GM04503 (cell line): ENCODE measurements around the gene KAZN.

Experiments used
- DNase-seq: peaks from one replicate; pipeline ENCODE4 v3.0.0-alpha.2; 2012; ENCODE audit warnings: low read depth

The KAZN gene

DNA sequence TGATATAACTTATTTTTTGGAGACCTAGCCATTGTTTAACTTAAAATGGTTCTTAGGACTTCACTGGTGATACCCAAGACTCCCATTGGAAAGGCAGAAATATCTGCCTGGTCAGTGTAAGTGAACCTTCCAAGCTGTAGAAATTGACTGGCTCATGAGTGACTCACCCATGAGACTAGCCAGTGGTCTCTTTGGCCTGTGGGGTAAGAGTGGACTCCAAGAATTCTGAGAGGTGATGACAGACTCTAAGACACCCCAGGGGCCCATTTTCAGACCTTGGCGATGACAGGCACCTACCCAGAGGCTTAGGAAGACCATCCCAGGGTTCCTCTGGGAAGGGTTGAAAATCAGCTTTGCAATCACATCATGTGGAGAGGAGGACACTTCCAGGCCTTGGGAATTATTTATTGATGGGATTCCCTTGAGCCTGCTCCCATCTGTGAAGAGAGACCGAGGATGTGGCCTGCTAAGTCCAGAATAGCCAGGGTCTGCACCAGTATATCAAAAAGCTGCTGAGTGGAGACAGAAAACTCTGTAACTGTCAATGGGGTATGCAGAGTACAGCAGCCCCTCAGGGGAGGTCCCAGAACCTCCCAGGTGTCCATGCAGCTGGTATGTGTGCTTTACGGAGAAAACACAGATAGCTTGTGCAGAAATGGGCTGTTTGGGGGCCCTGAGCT is 78.9 kb downstream of the KAZN start:
- DNase-seq: no peak

DNA sequence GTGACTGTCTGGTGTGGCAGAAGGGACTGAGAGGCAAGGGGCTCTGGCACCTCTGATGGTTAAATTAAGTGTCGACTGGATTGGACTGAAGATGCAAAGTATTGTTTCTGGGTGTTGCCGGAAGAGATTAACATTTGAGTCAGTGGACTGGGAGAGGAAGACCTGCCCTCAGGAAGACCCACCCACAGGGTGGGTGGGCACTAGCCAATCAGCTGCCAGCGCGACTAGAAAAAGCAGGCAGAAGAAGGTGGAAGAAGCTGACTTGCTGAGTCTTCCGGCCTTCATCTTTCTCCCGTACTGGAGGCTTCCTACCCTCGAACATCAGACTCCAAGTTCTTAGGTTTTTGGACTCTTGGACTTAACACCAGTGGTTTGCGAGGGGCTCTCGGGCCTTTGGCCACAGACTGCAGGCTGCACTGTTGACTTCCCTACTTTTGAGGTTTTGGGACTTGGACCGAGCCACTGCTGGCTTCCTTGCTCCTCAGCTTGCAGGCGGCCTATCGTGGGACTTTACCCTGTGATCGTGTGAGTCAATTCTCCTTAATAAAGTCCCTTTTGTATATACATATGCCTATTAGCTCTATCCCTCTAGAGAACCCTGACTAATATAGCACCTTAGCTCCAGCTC is 79.6 kb downstream of the KAZN start:
- no peak for DNase-seq

DNA sequence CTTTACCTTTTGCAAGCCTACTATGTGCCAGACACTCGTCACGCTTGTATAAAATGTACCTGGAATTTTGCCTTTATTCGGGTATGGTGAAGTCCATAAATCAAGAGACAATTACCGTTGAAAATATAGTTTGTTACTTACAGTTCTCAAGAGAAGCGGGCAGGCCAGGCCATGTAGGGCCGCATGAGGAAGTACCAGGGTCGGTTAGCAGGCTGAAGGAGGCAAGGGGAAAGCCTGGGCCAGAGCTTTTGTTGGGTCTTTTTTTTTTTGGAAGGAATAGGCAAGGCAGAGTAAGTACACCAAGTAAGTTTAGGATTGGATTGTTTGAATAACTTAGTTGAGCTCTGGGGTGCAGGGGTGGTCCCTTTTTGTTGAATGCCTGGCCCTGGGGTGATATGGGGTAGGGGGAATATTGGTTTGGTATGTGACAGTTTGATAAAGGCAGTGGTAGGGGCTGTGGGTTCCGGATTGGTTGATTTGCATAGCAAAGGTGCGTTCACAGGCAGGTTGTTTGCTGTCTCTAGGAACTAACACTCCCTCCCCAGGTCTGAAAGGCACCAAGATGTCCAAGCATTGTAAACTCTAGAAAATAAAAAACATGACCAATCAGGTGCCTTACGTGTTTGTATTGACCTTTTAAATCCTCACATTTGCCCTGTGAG is 80.7 kb downstream of the KAZN start:
- no peak for DNase-seq

DNA sequence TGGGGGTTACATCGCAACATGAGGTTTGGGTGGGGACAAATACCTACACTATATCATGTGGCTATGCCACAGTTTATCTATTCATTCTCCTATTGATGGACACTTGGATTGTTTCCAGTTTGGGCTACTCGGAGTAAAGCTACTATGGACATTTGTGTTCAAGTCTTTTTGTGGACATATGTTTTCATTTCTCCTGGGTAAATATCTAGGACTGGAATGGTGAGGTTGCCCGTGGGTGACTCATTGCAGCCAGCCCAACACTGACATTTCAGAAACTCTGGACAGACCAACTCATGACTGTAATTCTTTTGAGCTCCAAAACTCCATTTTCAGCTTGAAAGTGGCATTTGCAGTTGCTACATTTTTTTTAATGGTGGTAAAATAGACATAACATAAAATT is 82.7 kb downstream of the KAZN start:
- DNase-seq: no peak

DNA sequence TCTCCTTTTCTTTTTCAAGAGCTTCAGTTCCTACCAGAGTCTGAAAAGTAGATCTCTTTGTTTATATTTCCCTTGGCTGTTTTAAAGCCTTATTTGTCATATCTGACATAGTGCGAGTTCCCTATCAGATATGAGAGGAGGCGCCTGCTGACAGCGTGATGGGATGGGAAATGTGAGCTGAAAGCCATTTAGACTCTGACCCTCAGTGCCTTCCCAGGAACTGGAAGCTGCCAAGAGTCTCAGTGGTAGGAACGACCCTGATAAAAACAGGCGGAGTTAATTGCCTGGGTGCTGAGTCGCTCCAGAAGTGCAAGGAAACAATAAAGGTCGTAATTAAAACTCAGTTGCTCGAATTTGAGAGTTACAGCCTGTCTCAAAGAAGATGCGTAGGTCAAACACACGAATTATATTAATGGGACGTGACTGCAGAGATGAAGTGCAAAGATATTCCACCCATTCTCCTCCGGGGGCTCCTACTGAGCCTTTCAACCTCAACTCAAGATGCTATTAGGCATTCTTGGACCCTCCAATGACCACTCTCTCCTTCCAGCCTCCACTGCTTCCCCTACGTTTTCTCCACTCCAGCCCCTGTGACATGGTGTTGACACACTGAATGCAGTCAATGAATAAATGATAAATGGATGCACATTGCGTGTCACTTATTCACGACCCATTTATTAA is 84.6 kb downstream of the KAZN start:
- no peak for DNase-seq

DNA sequence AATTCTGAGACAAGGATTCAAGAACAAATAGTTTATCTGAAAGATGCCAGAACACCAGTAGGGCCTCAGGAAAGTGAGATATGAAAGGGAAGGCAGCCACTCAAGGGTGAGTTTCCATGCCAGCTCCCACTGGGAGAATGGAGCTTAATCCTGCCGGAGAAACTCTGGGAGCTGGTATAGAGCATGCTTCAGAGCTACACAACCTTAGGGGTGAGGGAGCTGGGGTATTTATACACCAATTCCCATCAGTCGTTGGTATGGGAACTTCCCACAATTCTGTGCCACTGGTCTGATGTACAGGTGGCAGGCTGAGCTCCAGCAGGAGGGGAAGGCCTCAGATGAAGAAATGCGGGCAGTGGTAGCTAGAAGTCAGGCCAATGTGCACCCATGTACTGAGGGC is 86.6 kb downstream of the KAZN start:
- no peak for DNase-seq

DNA sequence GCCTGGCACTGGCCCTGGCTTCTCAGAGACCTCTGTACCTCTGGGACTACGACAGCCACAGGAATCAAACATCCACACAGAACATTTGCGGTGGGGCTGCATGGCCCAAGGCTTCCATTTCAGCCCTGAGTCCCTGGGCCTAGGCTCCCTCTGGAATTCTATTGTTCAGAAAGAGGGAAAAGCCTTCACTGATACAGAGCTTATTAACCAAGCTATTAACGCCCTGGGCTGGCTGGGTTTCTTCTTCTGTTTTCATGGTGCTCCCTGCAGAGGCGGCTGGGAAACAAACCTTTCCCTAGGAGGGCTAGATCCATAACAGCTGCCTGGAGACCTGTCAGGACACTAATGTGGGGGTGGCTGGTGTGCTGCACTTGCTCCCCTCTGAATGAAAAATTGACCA is 88.2 kb downstream of the KAZN start:
- DNase-seq: no peak

DNA sequence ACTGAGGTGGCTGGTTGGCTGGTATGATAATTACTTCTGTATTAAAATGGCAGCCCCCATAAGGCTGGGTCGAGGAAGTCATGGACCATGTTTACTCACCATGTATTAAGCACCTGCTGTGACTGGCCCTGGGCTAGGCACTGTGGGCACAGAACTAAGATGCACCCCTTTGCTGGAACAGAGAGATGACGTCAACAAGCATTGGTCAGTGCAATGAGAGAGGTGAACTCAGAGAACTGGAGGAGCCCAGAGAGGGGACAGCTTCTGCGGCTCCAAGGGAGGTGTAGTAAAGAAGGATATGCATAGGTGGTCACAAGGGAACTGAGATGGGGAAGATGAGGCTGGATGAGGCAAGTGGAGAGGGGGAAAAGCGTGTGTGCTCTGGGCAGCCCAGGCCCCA is 88.7 kb downstream of the KAZN start:
- no peak for DNase-seq

DNA sequence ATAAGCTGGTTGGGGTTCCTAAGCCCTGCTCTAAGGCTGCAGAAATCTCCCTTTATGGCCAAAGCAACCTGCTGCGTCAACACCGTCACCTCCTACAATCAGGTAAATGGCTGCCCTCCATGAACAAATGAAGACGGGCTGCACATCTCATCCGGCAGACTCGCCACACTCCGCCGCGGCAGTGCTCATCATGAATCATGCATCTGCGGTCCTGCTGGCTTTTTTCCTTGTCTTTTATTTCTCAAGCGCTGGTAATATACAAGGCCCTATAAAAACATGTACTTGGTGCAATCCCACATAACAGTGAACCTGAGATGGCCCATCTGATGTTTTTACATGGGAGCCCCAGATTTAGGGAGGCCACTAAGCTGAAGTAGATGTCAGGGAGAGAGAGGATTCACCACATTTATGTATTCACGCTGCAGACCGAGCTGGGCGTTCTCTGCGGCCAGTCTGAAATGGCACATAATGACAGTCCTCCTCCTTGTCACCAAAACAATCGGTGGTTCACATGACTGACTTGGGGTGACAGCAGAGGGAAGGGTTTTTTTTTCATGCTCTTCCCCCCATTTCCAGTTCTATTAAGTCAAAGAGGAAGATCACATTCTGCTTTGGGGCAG is 91.6 kb downstream of the KAZN start:
- no peak for DNase-seq

DNA sequence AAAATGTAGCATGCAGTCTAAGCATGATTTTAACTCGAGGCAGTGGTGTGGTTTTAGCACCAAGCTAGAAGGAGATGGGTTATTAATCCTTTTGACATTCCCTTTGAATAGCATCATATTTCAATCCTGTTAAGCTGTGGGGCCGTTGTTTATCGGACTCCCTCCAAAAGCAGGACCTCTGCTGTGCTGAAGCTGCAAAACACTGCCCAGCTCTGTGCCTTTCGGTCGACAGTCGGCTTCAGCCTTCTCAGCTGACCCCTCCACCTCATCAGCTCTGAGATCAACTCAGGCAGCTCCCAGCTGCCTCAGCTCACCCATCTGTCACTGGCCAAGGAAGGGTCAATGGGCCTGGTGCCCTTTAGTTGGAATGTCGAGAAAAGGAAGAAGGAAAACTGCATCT is 95.5 kb downstream of the KAZN start:
- no peak for DNase-seq

DNA sequence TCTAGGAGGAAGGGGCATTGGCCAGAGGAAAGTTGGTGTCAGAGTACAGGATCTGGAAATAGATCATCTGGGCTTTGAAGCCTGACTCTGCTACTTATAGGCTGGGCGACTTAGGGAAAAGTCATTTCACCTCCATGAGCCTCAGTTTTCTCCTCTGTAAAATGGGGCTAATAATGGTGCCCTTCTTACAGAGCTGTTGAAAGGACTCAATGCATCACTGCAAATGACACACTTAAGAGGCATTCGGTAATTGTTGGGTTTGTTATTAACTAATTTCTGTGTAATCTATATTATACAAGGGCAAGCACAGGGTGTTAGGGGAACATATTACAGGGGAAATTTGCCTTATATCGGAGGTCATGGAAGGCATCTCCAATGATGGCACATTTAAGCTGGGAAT is 96.1 kb downstream of the KAZN start:
- DNase-seq: no peak

DNA sequence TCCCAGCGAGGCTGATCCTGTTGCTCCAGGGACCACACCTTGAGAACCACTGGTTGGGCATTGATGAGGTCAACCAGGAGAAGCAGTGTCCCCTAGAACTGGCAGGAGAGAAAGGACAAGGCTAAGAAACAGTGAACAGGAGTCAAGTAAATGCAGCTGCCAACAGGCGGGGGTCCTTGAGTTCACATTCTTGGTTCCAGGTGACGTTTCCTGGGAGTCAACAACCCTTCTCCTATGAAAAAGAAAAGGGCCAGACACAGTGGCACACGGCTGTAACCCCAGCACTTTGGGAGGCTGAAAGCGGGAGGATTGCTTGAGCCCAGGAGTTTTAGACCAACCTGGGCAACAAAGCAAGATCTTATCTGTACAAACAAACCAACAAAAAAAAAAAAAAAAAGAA is 98.3 kb downstream of the KAZN start:
- DNase-seq: no peak

DNA sequence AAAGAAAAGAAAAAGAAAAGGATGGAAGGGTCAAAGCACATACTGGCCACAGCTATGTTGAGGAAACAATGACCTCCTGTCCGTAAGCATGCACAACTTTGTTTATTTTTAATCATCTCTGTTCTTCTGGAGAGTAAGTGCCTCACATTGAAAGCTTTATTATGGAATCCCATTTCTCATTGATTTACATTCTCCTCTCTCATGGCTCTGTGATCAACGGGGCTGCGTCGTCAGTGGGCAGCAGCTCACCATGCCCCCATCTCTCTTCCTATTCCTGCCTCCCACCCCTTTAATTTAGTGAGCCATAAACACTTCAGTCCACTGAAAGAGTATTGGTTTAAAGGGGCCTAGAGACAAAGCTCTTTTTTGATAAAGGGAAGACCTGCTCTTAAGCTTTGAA is 98.9 kb downstream of the KAZN start:
- DNase-seq: no peak

DNA sequence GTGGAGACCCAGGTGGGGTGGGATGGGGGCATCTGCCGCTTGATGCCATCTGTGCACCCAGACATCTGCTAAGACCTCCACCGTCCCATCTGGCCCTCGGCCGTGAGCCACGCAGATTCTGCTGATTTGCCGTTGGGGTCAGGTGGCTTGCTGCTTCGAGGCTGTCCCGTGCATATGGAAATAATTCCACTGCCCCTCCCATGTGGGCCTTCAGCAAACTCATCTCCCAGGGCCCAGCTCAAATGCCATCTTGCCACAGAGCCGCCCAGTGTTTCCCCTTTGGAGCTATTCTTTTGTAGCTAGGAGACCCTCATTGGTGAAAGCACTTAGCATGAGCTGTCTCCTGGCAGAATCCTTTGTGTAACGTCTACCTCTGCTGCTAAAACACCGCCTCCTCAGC is 99.8 kb downstream of the KAZN start:
- no peak for DNase-seq

DNA sequence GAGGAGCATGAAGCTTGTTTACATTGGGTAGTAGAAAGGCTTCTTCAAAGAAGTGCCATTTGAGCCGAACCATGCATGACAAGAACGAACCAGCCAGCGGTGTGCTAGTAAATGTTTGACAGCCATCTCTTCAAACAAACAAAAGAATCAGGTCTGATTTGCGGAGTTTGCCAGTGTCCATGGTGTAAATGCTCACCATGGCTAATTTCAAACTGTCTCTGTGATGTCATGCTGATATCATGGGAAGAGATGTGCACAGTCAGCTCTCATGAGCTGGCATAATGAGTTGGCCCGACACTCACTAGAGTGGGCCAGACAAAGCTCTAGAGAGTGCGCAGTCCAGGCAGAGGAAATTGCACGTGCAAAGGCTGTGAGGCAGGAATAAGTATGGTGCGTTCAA is 101.1 kb downstream of the KAZN start:
- DNase-seq: no peak

DNA sequence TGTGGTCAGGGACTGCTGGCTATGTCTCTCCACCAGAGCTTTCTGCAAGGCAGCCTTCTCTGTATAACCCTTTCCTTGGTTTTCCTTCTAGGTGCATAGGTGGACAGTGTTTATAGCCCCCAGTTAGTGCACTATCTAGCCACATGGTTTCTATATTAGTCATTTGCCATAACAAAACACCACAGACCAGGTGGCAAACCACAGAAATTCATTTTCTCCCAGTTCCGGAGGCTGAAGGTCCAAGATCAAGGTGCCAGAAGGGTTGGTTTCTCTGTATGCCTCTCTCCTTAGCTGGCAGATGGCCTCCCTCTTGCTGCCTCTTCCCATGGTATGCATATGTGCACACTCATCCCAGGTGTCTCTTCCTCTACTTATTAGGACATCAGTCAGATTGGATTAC is 106.4 kb downstream of the KAZN start:
- DNase-seq: no peak

DNA sequence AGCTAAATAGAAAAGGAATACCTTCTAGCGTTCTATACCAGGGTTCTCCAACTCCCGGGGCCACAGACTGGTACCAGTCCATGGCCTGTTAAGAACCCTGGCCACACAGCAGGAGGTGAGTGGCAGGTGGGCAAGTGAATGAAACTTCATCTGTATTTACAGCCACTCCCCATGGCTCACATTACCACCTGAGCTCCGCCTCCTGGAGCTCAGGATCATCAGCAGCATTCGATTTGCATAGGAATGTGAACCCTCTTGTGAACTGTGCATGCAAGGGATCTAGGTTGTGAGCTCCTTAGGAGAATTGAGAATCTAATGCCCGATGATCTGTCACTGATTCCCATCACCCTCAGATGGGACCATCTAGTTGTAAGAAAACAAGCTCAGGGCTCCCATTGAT is 107.3 kb downstream of the KAZN start:
- no peak for DNase-seq

DNA sequence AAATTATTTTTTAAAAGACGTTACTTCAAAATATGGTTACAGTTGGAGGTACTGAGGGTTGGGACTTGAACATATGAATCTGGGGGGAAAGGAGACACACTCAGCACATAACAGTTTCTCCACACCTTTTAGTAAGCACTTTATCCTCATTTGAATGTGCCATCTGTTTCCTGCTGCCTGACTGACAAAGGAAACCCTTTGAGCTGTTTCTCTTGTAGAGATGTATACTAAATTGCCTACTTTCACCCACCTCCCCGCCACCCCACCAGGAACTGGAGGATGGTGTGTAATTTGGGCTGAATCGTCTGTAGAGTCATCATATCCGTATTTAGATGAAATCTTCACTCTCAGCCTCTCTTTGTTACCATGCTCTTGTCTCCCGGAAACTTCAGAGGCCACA is 108.1 kb downstream of the KAZN start:
- no peak for DNase-seq

DNA sequence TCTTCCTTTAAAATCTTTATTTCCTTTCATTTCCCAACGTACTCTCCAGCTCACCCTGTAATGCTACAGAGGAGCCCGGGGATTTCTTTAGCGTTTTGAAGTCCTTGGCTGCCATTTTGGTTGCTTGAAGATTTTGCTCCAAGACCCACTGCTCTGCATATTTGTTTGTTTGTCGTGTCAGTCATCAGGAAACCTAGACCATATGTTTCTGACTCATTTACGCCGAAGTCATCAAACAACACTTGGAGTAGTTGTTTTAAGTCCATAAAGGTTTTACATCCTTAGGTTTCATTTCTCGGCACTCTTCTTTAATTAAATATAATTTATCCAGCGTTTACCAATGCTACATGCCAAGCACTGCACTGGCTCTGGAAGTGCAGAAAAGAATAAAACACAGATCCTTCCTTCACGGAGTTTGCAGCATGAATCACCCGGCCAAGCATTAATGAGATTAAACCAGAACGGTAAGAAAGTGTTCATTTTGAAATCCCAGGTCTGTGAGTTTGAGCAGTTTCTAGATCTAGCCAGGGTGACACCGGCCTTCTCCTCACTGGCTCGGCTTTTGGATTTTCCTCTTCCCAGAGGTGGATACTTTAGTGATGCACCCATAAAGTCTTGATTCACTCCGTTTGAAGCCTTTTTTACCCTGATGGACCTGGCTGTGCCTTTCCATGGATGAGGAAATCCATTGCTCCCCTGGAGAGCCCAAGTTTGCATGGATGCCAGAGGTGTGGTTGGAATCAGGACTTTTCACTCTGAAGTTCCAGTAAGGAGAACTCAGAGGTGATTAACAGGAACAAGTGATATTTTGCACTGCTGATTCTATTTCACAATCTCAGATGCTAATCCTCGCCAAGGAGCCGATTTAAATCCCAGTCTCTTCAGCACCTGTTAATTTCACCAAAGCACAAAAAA is 109.3 kb downstream of the KAZN start:
- no peak for DNase-seq

DNA sequence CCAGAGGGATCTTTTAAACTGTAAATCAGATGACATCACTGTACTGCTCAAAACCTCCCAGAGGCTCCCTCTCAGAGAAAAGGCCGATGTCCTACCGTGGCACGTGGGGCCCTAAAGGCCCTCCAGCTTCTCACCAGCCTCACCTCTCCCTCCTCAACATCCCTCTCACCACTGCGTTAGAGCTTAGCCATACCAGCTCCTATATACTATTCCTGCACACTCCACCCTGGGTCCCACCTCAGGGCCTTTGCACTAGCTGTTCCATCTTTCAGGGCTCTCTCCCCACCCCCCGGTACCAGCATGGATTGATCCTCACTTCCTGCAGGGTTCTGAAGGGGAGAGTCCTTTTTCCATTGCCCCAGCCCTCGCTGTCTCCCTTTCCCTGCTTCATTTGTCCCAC is 111.8 kb downstream of the KAZN start:
- no peak for DNase-seq

DNA sequence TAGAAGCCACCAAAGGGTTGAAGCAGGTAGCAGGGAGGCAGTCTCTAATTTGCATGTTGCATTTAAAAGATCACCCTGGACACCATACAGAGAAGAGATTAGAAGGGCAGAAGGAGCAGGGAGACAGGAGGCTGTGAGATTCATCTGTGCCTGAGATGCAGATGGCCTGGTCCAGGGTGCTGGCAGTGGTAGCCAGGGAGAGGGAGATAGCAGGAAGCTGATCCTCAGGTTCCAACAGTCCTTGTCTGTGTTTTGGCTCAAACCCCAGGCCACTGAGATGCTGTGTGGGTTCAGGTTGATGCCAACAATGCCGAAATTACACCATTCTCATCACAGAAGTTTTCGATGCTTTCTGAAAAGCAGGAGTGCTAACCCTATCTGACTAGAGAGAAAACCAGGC is 113.7 kb downstream of the KAZN start:
- no peak for DNase-seq

DNA sequence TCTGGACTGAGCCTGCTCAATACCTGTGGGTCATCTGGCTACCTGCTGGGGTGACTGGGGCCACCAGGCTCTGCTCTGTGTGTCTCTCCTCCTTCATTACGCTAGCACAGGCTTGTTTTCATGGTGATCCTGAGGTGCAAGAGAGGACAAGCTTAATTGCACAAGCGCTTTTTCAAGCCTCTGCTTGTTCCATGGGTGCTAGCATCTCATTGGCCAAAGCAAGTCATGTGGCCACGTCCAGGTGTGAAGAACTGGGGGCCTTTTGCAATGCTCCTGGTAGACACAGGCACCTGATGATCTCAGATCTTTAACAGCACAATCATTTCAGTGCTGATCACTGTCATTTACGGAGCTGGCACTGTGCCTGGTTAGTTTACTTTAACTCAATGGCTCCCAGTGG is 114.6 kb downstream of the KAZN start:
- DNase-seq: no peak
